K562 (cell line): ENCODE measurements around the gene DEK. TPM values are rescaled to one million over a fixed set of nuclear protein-coding genes. Genes with fewer than 3 reads are reported as not detected.

Experiments used
- ADNP ChIP-seq: fragments of 200-800 bp; sonication (Bioruptor generic); IDR thresholded peaks from 2 replicates; pipeline ENCODE4 v1.6.1; 2016; ENCODE audit warnings: missing genetic modification characterization, missing compliant biosample characterization
- GATAD2B ChIP-seq: fragments of 450-650 bp; IDR thresholded peaks from 2 replicates; pipeline ENCODE4 v1.6.1; 2017; ENCODE audit warnings: mild to moderate bottlenecking, borderline replicate concordance
- GTF2E2 ChIP-seq: fragments of 200-800 bp; sonication (Bioruptor generic); IDR thresholded peaks from 2 replicates; pipeline ENCODE4 v1.6.1; 2016; ENCODE audit warnings: missing genetic modification characterization, missing compliant biosample characterization
- JUN ChIP-seq, 2 experiments: sonication (generic) in 1 of 2; formaldehyde crosslinking in 1 of 2; IDR thresholded peaks; 2 replicates each; pipeline versions ENCODE4 v1.6.1 to v1.8.0; 2012 to 2022; ENCODE audit warnings: borderline replicate concordance in 2 of 2, mild to moderate bottlenecking in 2 of 2, improper control_type of control experiment in 1 of 2, low read depth in 1 of 2, low read length in 1 of 2, missing genetic modification reagents in 1 of 2
- PML ChIP-seq: IDR thresholded peaks from 2 replicates; pipeline ENCODE4 v1.6.1; 2012; ENCODE audit warnings: low read length, inconsistent platforms
- RAD51 ChIP-seq: fragments of 450-650 bp; IDR thresholded peaks from 2 replicates; pipeline ENCODE4 v1.7.1; 2016; ENCODE audit warnings: low read depth, mild to moderate bottlenecking, borderline replicate concordance
- RBM34 ChIP-seq: fragments of 200-400 bp; formaldehyde crosslinking; IDR thresholded peaks from 2 replicates; pipeline ENCODE4 v1.6.1; 2018; ENCODE audit warnings: low read length, borderline replicate concordance; ENCODE audit not compliant: insufficient read depth
- SRSF7 ChIP-seq: fragments of 200-400 bp; formaldehyde crosslinking; optimal IDR thresholded peaks from 2 replicates; pipeline ENCODE3; 2017; ENCODE audit warnings: mild to moderate bottlenecking, low read depth, low read length
- TCF7 ChIP-seq: sonication (generic); IDR thresholded peaks from 2 replicates; pipeline ENCODE4 v1.6.1; 2016; ENCODE audit warnings: antibody characterized with exemption, borderline replicate concordance
- XRCC5 ChIP-seq: fragments of 200-400 bp; formaldehyde crosslinking; IDR thresholded peaks from 2 replicates; pipeline ENCODE4 v1.6.1; 2017; ENCODE audit warnings: low read depth, mild to moderate bottlenecking, low read length
- ZNF644 ChIP-seq: fragments of 200-800 bp; sonication (Bioruptor generic); IDR thresholded peaks from 2 replicates; pipeline ENCODE4 v1.6.1; 2016; ENCODE audit warnings: low read depth, missing genetic modification characterization, missing compliant biosample characterization
- ZNF75A ChIP-seq: fragments of 450-650 bp; formaldehyde crosslinking; IDR thresholded peaks from 2 replicates; pipeline ENCODE4 v1.4.0; 2020; ENCODE audit warnings: mild to moderate bottlenecking
- polyA plus RNA-seq, 8 experiments: library from polyadenylated mRNA; depleted of rRNA in 4 of 8; stranded (reverse) in 5 of 8; unstranded in 3 of 8; fragments of >200 nt; fragmentation: Nextera tagmentation in 2 of 8; fragmentation: Illumina TruSeq in 1 of 8; extraction: Ambion mirVana in 2 of 8; extraction: Trizol in 1 of 8; gene quantifications; 2 replicates each; pipeline versions ENCODE4 v1.2.1 to v1.2.3, GENCODE V29; 2011 to 2014; ENCODE audit warnings: inconsistent platforms in 1 of 8, missing spikeins in 1 of 8
- total RNA-seq, 7 experiments: library from RNA; depleted of rRNA in 6 of 7; stranded (reverse); fragments of >200 nt in 6 of 7; fragmentation: Illumina TruSeq in 2 of 7; extraction: Trizol in 2 of 7; gene quantifications; 2 replicates each; pipeline versions ENCODE4 v1.2.1 to v1.2.3, GENCODE V29; 2011 to 2021; ENCODE audit warnings: low replicate concordance in 1 of 7
- TF ChIP-seq, protein P1 (sequence below): fragments of 450-650 bp; conservative IDR thresholded peaks from 2 replicates; pipeline ENCODE4 v1.6.1; 2016; ENCODE audit warnings: missing genetic modification characterization, low read depth, mild to moderate bottlenecking, control low read depth, missing compliant biosample characterization
- TF ChIP-seq, protein P2 (sequence below): fragments of 250-450 bp; sonication (Bioruptor Pico); IDR thresholded peaks from 2 replicates; pipeline ENCODE4 v1.8.0; 2022; ENCODE audit warnings: moderate library complexity, mild to moderate bottlenecking, inconsistent platforms
- TF ChIP-seq, protein P3 (sequence below): sonication (generic); formaldehyde crosslinking; IDR thresholded peaks from 2 replicates; pipeline ENCODE4 v1.8.0; 2023; ENCODE audit warnings: missing genetic modification reagents, mild to moderate bottlenecking, borderline replicate concordance
- TF ChIP-seq, protein P4 (sequence below), 3 experiments: fragments of 200-800 bp in 1 of 3; sonication (Bioruptor generic) in 1 of 3; sonication (generic) in 1 of 3; formaldehyde crosslinking in 1 of 3; IDR thresholded peaks; 2 replicates each; pipeline versions ENCODE4 v1.6.1 to v1.8.0; 2016 to 2022; ENCODE audit warnings: mild to moderate bottlenecking in 2 of 3, missing compliant biosample characterization in 2 of 3, missing genetic modification characterization in 2 of 3, missing genetic modification reagents in 1 of 3

Gene DEK
- total and polyA plus RNA-seq, 9 of the 15 experiments (the other 6 are each of a cell fraction or from before 2014, with no cell fraction given): 82.3 to 338 (median 184) TPM

DNA sequence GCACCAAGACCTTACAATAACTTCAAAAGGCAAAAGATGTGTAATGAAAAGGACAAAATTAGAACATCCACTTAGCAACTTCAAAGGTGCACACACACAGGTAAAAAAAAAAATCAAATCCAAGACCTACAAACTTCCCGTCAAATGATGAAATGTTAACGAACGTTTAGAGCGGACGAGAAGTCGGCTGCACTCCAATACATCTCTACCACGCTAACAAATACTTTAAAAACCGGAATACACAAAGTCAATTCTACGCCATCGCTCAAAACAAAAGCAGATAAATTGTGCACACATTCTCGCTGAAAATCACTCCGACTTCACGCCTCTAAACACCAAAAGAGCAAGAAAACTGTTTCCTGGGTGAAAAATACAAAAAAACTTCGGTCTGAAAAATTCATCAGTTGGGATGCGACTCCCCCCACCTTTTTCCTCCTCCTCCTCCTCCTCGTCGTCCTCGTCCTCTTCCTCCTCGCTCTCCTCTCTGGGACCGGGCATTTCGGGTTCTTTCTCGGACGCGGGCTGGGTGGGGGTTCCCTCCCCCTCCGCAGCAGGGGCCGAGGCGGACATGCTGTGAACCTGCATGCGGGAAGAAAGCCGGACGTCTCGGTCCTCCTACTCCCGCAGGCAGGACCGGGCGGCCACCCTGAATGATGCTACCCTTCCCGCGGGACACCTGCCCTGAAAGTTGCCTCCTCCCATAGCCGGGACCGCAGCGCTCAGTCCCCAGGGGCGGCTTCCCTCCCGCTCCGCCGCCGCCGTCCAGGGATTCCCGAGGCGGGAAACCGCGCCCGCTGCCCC, 712 bp downstream of the DEK start (continued):
- TF ChIP-seq, protein P1, sequence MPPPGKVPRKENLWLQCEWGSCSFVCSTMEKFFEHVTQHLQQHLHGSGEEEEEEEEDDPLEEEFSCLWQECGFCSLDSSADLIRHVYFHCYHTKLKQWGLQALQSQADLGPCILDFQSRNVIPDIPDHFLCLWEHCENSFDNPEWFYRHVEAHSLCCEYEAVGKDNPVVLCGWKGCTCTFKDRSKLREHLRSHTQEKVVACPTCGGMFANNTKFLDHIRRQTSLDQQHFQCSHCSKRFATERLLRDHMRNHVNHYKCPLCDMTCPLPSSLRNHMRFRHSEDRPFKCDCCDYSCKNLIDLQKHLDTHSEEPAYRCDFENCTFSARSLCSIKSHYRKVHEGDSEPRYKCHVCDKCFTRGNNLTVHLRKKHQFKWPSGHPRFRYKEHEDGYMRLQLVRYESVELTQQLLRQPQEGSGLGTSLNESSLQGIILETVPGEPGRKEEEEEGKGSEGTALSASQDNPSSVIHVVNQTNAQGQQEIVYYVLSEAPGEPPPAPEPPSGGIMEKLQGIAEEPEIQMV (tag): no peak
- TF ChIP-seq XRCC5 (no peak), RAD51 (0 out of 2 replicates have a peak, but pooled peaks have one; percentile 7), ADNP (tag) (no peak), GTF2E2 (tag) (no peak), SRSF7 (no peak), GATAD2B (no peak), ZNF644 (tag) (no peak), JUN (IDR thresholded peaks at IDR 0.05; ENCODE audit: borderline replicate concordance, low read depth, low read length) (no peak), JUN (CRISPR knock-in tag; IDR thresholded peaks at IDR 0.05; ENCODE audit: borderline replicate concordance) (no peak), TCF7 (no peak), RBM34 (no peak), PML (no peak), ZNF75A (CRISPR knock-in tag) (no peak)
- TF ChIP-seq, protein P2, sequence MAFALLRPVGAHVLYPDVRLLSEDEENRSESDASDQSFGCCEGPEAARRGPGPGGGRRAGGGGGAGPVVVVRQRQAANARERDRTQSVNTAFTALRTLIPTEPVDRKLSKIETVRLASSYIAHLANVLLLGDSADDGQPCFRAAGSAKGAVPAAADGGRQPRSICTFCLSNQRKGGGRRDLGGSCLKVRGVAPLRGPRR: no peak
- TF ChIP-seq, protein P3, sequence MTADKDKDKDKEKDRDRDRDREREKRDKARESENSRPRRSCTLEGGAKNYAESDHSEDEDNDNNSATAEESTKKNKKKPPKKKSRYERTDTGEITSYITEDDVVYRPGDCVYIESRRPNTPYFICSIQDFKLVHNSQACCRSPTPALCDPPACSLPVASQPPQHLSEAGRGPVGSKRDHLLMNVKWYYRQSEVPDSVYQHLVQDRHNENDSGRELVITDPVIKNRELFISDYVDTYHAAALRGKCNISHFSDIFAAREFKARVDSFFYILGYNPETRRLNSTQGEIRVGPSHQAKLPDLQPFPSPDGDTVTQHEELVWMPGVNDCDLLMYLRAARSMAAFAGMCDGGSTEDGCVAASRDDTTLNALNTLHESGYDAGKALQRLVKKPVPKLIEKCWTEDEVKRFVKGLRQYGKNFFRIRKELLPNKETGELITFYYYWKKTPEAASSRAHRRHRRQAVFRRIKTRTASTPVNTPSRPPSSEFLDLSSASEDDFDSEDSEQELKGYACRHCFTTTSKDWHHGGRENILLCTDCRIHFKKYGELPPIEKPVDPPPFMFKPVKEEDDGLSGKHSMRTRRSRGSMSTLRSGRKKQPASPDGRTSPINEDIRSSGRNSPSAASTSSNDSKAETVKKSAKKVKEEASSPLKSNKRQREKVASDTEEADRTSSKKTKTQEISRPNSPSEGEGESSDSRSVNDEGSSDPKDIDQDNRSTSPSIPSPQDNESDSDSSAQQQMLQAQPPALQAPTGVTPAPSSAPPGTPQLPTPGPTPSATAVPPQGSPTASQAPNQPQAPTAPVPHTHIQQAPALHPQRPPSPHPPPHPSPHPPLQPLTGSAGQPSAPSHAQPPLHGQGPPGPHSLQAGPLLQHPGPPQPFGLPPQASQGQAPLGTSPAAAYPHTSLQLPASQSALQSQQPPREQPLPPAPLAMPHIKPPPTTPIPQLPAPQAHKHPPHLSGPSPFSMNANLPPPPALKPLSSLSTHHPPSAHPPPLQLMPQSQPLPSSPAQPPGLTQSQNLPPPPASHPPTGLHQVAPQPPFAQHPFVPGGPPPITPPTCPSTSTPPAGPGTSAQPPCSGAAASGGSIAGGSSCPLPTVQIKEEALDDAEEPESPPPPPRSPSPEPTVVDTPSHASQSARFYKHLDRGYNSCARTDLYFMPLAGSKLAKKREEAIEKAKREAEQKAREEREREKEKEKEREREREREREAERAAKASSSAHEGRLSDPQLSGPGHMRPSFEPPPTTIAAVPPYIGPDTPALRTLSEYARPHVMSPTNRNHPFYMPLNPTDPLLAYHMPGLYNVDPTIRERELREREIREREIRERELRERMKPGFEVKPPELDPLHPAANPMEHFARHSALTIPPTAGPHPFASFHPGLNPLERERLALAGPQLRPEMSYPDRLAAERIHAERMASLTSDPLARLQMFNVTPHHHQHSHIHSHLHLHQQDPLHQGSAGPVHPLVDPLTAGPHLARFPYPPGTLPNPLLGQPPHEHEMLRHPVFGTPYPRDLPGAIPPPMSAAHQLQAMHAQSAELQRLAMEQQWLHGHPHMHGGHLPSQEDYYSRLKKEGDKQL (CRISPR knock-in tag): no peak
- TF ChIP-seq, protein P4, sequence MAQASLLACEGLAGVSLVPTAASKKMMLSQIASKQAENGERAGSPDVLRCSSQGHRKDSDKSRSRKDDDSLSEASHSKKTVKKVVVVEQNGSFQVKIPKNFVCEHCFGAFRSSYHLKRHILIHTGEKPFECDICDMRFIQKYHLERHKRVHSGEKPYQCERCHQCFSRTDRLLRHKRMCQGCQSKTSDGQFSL (CRISPR knock-in tag; IDR thresholded peaks at IDR 0.05): peak; percentile 53; the same call in 1 of the 2 replicates
- TF ChIP-seq, protein P4 (tag; IDR thresholded peaks at IDR 0.05): no peak
